HG03378 (cell line): Measurements from ENCODE around the gene ALPK1.

Source experiments
- ATAC-seq: cut with Tn5 transposase; IDR thresholded peaks from one replicate; pipeline ENCODE4 v1.9.1; 2021; ENCODE audit warnings: mild to moderate bottlenecking, moderate library complexity; ENCODE audit not compliant: unreplicated experiment

The ALPK1 gene

GRCh38 chr4:112327965-112328733, 31.0 kb downstream of the ALPK1 start:
- ATAC-seq, result peak; percentile 89

GRCh38 chr4:112328734-112329130, 31.6 kb downstream of the ALPK1 start:
- no peak for ATAC-seq

GRCh38 chr4:112329672-112330375, 32.7 kb downstream of the ALPK1 start:
- no peak for ATAC-seq

- ATAC-seq, result no peak
These were observed 33.8 kb downstream of the ALPK1 start for GRCh38 chr4:112330921-112331320.

GRCh38 chr4:112332398-112332797, 35.2 kb downstream of the ALPK1 start:
- no peak for ATAC-seq

- ATAC-seq, result no peak
These were observed 42.9 kb downstream of the ALPK1 start for GRCh38 chr4:112340023-112340422.

GRCh38 chr4:112341033-112341432, 43.9 kb downstream of the ALPK1 start:
- no peak for ATAC-seq

GRCh38 chr4:112343330-112344080, 46.3 kb downstream of the ALPK1 start:
- ATAC-seq, result no peak

- ATAC-seq, result no peak
These were observed 51.5 kb downstream of the ALPK1 start for GRCh38 chr4:112348488-112349158.

GRCh38 chr4:112352736-112353135, 55.6 kb downstream of the ALPK1 start:
- no peak for ATAC-seq

- ATAC-seq, result no peak
These were observed 58.5 kb downstream of the ALPK1 start for GRCh38 chr4:112355662-112356061.

- no peak for ATAC-seq
These were observed 60.3 kb downstream of the ALPK1 start for GRCh38 chr4:112357453-112357852.

GRCh38 chr4:112357897-112358296, 60.7 kb downstream of the ALPK1 start:
- no peak for ATAC-seq

- no peak for ATAC-seq
These were observed 61.2 kb downstream of the ALPK1 start for GRCh38 chr4:112358415-112358814.

GRCh38 chr4:112358952-112359749, 62.0 kb downstream of the ALPK1 start:
- ATAC-seq, result no peak

GRCh38 chr4:112361181-112361791, 64.1 kb downstream of the ALPK1 start:
- ATAC-seq, result peak; percentile 92

GRCh38 chr4:112370466-112370865, 73.3 kb downstream of the ALPK1 start:
- no peak for ATAC-seq

GRCh38 chr4:112371361-112371760, 74.2 kb downstream of the ALPK1 start:
- no peak for ATAC-seq

- ATAC-seq, result no peak
These were observed 77.7 kb downstream of the ALPK1 start for GRCh38 chr4:112374850-112375249.

GRCh38 chr4:112377171-112377570, 80.0 kb downstream of the ALPK1 start:
- peak; percentile 63 for ATAC-seq
